PC-9 (cell line): ENCODE measurements around the gene YAP1. TPM values are rescaled to one million over a fixed set of nuclear protein-coding genes. Genes with fewer than 3 reads are reported as not detected.
A peak's percentile ranks its signal among the peaks of the same experiment; 100 is the strongest.

Experiments used
- BruUV-seq: library from RNA; stranded (reverse); fragments of 400-500 nt; replicated peaks from 2 replicates; lab custom pipeline; 2021; lab: Mats Ljungman, UMichigan
- CTCF ChIA-PET: fragments of 300-600 bp; sonication (Branson Sonifier 250); formaldehyde crosslinking; loops from one replicate; lab custom pipeline; 2022; ENCODE audit warnings: antibody characterized with exemption; lab: Charles Lee
- POLR2A ChIA-PET: fragments of 300-600 bp; sonication (Branson Sonifier 250); formaldehyde crosslinking; loops from one replicate; lab custom pipeline; 2022; ENCODE audit warnings: antibody characterized with exemption; ENCODE audit not compliant: unreplicated experiment; lab: Charles Lee
- DNase-seq, 2 experiments: peaks; one replicate each; pipeline versions ENCODE4 v3.0.0 to v3.0.0-alpha.2; 2015 to 2022; ENCODE audit warnings: mixed read lengths in 1 of 2
- H2AFZ ChIP-seq: fragments of 200-600 bp; sonication (generic); 2 replicates; pipeline ENCODE4 v1.8.1; 2017; ENCODE audit warnings: antibody characterized with exemption
- H3F3A ChIP-seq: fragments of 200-600 bp; sonication (generic); 2 replicates; pipeline ENCODE4 v1.8.1; 2017; ENCODE audit warnings: antibody characterized with exemption, mild to moderate bottlenecking, low read depth; ENCODE audit not compliant: insufficient read depth
- H3K27ac ChIP-seq: fragments of 200-600 bp; sonication (generic); 2 replicates; pipeline ENCODE4 v1.6.1; 2016; ENCODE audit warnings: mixed run types
- H3K27me3 ChIP-seq: fragments of 200-600 bp; sonication (generic); 2 replicates; pipeline ENCODE4 v1.6.1; 2016; ENCODE audit warnings: low read depth, mixed run types; ENCODE audit not compliant: insufficient read depth
- H3K36me3 ChIP-seq: fragments of 200-600 bp; sonication (generic); 2 replicates; pipeline ENCODE4 v1.6.1; 2016; ENCODE audit warnings: low read depth, mixed run types
- H3K4me1 ChIP-seq: fragments of 200-600 bp; sonication (generic); replicated peaks from 2 replicates; pipeline ENCODE4 v1.6.1; 2016; ENCODE audit warnings: mixed run types; ENCODE audit not compliant: insufficient read depth
- H3K4me2 ChIP-seq: fragments of 200-600 bp; sonication (generic); 2 replicates; pipeline ENCODE4 v1.6.1; 2017; ENCODE audit warnings: mixed run types
- H3K4me3 ChIP-seq: fragments of 200-600 bp; sonication (generic); 2 replicates; pipeline ENCODE4 v1.6.1; 2016; ENCODE audit warnings: mixed run types
- H3K79me2 ChIP-seq: fragments of 200-600 bp; sonication (generic); 2 replicates; pipeline ENCODE4 v1.6.1; 2017; ENCODE audit warnings: low read depth, mixed run types
- H3K9me2 ChIP-seq: fragments of 200-600 bp; sonication (generic); 2 replicates; pipeline ENCODE4 v1.8.1; 2017; ENCODE audit warnings: mild to moderate bottlenecking; ENCODE audit not compliant: insufficient read depth
- H3K9me3 ChIP-seq: fragments of 200-600 bp; sonication (generic); 2 replicates; pipeline ENCODE4 v1.8.1; 2016; ENCODE audit warnings: low read depth; ENCODE audit not compliant: insufficient read depth
- H4K20me1 ChIP-seq: fragments of 200-600 bp; sonication (generic); 2 replicates; pipeline ENCODE4 v1.8.1; 2017; ENCODE audit not compliant: insufficient read depth
- CTCF ChIP-seq: fragments of 200-600 bp; sonication (generic); conservative IDR thresholded peaks from 2 replicates; pipeline ENCODE4 v1.6.1; 2017; ENCODE audit warnings: mixed run types, antibody characterized with exemption, mild to moderate bottlenecking, moderate library complexity
- EZH2 ChIP-seq: fragments of 200-600 bp; sonication (generic); IDR thresholded peaks from 2 replicates; pipeline ENCODE4 v1.8.0; 2017; ENCODE audit warnings: antibody characterized with exemption, low read depth
- intact Hi-C: fragments of 100-400 bp; cut with micrococcal nuclease; formaldehyde crosslinking; loops from one replicate; pipeline ENCODE4 v1.10.0; 2022; ENCODE audit not compliant: unreplicated experiment
- total RNA-seq: library from RNA; stranded (reverse); gene quantifications from 2 replicates; pipeline ENCODE4 v1.2.3, GENCODE V29; 2021

The YAP1 gene
- total RNA-seq, 1 experiment from 2014 or later: 111 TPM

- ChIA-PET CTCF (no interaction called here), POLR2A (interaction anchor here (0.6 kb wide), 1 partner anchor 26 kb away, joined by 6 read pairs; no protein-coding TSS in a partner anchor)
- Histone ChIP-seq H3K36me3 (peaks cover 51% of the 10 kb centered on the region), H3K27ac (peak overlapping the region; percentile 82), H3K27me3 (no peaks in the 10 kb centered on the region), H3K9me3 (no peaks in the 10 kb centered on the region; the same call in 1 of the 2 replicates), H3K79me2 (peaks cover 96% of the 10 kb centered on the region), H4K20me1 (no peaks in the 10 kb centered on the region), H2AFZ (no peak overlapping the region), H3F3A (peaks cover 41% of the 10 kb centered on the region), H3K4me3 (peak overlapping the region; percentile 19; the same call in 1 of the 2 replicates), H3K9me2 (no peaks in the 10 kb centered on the region), H3K4me2 (peak overlapping the region; percentile 60), H3K4me1 (peaks cover 66% of the 10 kb centered on the region)
- BruUV-seq: no TSS peak
- intact Hi-C loops: no loop called here
- peak in 1 of 2 experiments; percentile 86 for DNase-seq
- TF ChIP-seq CTCF: no peak
- no peak for TF ChIP-seq EZH2
Measured at GRCh38 chr11:102171101-102171500, 60.9 kb downstream of the YAP1 start.

- intact Hi-C loops: no loop called here
- BruUV-seq: no TSS peak
- TF ChIP-seq EZH2 (no peak), CTCF (no peak)
- no peak overlapping the region for H2AFZ ChIP-seq
- POLR2A ChIA-PET: interaction anchor here (0.6 kb wide), 1 partner anchor 62 kb away, joined by 3 read pairs; the partner anchor contains the start of gene YAP1
- H3K4me2 ChIP-seq: peak overlapping the region; percentile 60
- no peak for DNase-seq
- no peaks in the 10 kb centered on the region for H3K27me3 ChIP-seq
- CTCF ChIA-PET: interaction anchor here (0.5 to 0.7 kb wide), 3 partner anchors 88 to 541 kb away, joined by 4 to 6 read pairs (median 4); no protein-coding TSS in a partner anchor
- peak overlapping the region; percentile 82 for H3K27ac ChIP-seq
- H4K20me1 ChIP-seq: no peaks in the 10 kb centered on the region
- H3F3A ChIP-seq: peaks cover 46% of the 10 kb centered on the region
- H3K36me3 ChIP-seq: peaks cover 43% of the 10 kb centered on the region
- no peak overlapping the region for H3K4me3 ChIP-seq
- H3K79me2 ChIP-seq: peaks cover 96% of the 10 kb centered on the region
- no peaks in the 10 kb centered on the region; the same call in 1 of the 2 replicates for H3K9me3 ChIP-seq
- H3K4me1 ChIP-seq: peaks cover 66% of the 10 kb centered on the region
- H3K9me2 ChIP-seq: no peaks in the 10 kb centered on the region
Measured at GRCh38 chr11:102172127-102172848, 62.0 kb downstream of the YAP1 start.

- ChIA-PET POLR2A (no interaction called here), CTCF (interaction anchor here (0.7 kb wide), 1 partner anchor 314 kb away, joined by 5 read pairs; no protein-coding TSS in a partner anchor)
- peaks cover 37% of the 10 kb centered on the region for H3K36me3 ChIP-seq
- no peaks in the 10 kb centered on the region for H4K20me1 ChIP-seq
- H3K4me2 ChIP-seq: peak overlapping the region; percentile 59
- no peaks in the 10 kb centered on the region for H3K9me2 ChIP-seq
- intact Hi-C loops: no loop called here
- no peaks in the 10 kb centered on the region for H3K27me3 ChIP-seq
- peaks cover 40% of the 10 kb centered on the region for H3F3A ChIP-seq
- peak overlapping the region; percentile 88 for H3K27ac ChIP-seq
- no TSS peak for BruUV-seq
- no peaks in the 10 kb centered on the region; the same call in 1 of the 2 replicates for H3K9me3 ChIP-seq
- TF ChIP-seq EZH2 (no peak), CTCF (no peak)
- H3K79me2 ChIP-seq: peaks cover 78% of the 10 kb centered on the region
- H2AFZ ChIP-seq: no peak overlapping the region
- no peak for DNase-seq
- H3K4me1 ChIP-seq: peaks cover 41% of the 10 kb centered on the region
- H3K4me3 ChIP-seq: 0 out of 2 replicates have a peak overlapping the region, but pooled peaks have one; percentile 10
Measured at GRCh38 chr11:102177126-102177525, 66.9 kb downstream of the YAP1 start.
